Astrocyte (in vitro differentiated cells and primary cell): Measurements from ENCODE around the gene TRAPPC2B.

Source experiments
- CTCF ChIP-seq: IDR thresholded peaks from 2 replicates; pipeline ENCODE4 v1.5.1; 2011; ENCODE audit warnings: low read depth, mild to moderate bottlenecking, inconsistent platforms, low read length, moderate library complexity; ENCODE audit not compliant: insufficient read depth
- EZH2 ChIP-seq: IDR thresholded peaks from 2 replicates; pipeline ENCODE4 v1.6.1; 2012; ENCODE audit warnings: mild to moderate bottlenecking, low read length, inconsistent platforms; ENCODE audit not compliant: insufficient read depth

GRCh38 chr19:57327993-57328392 lies 35.4 kb upstream of the TRAPPC2B start:
- TF ChIP-seq CTCF = no peak
- no peak for TF ChIP-seq EZH2
